Stimulated activated CD4-positive, alpha-beta T cell treated with anti-CD3 and anti-CD28 coated beads, Interleukin-12 subunit alpha, Interleukin-12 subunit beta, amount 100 ng/mL, for 48 hours (primary cell): Measurements from ENCODE around the gene LUM.

ENCODE experiments used
- DNase-seq, 3 donors: peaks; one replicate each; pipeline ENCODE4 v3.0.0-alpha.2; 2020; ENCODE audit warnings: low read depth in 2 of 3, low spot score in 1 of 3

The LUM gene

DNA sequence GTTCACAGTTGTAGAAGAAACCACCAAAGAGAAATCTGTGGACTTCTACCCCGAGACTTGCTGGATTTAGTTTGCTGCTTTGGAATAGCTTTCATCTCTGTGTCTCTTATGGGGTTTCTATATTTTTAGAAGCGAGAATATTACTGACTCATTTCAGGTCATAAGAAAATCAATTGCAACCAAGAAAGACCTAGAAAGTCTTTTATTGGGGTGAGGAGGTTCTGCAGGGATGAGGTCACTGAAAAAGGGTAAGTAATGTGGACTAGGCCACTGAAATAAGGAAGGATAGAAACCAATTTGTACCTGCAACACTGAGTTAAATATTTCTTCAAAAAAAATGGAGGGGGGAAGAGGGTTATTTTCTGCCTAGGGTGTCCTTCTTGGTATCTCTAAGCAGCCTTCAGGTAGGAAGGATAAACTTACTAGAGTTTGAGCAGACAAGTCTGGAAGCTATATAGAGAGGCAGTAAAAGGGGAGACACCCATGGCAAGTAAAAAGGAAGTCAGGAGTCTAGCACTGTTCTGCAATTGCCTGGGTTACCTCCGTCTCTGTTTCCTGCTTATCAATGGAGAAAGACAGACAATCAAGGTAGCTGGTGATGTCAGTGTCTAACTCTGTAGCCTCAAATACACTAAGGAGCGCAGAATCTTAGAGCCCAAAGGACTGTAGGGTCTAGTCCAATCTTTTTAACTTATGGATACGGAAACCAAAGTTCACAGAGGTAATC, 33.9 kb downstream of the LUM start:
- no peak for DNase-seq

DNA sequence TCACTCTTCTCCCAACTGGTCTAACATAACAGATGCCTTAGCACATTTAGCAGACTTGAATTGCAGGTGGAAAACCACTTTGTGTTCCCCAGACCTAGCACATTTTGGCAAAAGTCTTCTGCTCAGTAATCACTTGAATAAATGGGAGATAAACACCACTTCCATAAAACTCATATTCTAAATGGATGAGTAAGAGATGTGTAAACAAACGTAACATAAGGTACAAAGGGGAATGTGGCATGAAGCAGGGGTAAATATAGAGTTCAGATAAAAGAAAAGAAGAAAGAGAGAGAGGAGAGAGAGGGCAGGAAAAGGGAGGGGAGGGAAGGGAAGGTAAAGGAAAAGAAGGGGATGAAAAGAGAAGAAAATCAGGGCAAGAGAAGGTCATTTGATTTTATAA, 36.4 kb downstream of the LUM start:
- DNase-seq = no peak

DNA sequence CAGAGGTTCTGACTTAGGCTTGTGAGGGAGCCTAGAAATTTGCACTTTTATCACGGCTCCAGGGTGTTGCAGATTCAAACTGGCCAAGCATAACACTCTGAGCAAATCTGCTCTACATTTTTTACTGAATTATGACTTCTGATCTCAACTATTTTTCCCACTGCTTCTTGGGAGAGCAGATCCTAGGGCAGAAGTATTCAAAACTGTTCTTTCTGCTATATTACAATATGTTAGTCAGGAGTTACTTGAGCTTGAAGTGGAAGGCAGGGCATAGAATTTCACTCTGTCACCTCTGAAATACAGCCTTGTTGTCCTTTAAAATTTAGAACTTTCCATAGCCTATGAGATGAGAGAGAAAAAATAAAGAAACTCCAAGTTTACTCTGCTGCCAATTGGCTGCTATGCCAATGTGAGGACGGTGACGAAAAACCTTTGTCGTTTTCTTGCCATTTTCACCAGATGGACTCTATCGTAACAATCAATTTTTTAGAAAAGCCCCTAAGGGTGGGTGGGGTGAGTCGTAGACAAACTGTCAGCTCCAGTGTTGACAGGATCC, 37.1 kb downstream of the LUM start:
- no peak for DNase-seq

DNA sequence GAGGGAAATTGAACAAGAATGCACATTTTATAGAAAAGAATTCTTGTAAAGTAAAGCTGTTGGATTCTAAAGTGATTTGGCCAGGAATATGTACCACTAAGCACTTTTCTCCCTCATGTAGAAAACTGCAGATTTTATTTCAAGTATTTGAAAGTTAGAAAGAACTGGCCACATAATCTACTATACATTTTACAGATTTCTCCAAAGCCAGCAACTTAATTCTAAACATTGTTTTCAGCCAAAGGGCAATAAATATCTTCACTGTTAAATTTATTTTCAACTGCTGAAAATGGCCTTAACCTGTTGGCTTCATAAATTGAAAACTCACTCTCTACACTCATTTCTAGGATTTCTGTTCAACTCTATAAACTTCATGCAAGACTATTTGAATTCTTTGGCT, 37.9 kb downstream of the LUM start:
- DNase-seq = no peak

DNA sequence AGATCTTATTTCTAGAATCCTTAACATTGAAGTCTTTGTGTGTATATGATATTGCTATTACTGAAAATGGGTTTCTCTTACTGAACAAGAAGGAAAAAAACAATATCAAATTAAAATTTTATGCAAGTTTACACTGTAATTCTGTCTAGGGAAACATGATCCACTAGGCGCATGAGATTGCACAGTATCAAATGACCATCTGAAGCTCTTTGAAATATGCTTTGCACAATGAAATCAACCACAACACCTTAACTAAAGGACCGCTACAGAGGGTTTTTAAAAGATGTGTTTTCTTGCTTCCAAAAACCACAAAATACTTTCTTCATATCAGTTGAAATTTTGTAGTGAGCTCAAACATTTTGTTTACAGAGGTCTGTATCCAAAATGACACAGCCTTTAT, 38.4 kb downstream of the LUM start:
- no peak for DNase-seq

DNA sequence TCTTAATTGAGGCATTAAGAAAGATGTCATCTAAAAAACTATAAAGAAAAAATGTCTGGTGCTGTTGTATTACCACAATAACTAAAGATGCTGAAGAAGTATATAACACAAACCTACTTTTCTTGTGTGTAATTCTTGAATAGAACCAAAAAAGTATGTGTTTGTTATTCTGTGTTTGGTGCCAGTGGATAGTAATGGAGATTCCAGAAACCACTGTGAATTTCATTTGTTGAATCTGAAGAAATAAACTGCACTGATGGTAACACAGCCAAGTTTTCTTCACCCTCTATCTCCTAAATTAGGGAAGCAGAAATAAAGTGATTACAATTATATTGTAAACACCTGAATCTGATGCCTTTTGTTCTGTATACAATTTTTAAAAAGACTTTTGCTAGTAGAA, 40.4 kb downstream of the LUM start:
- no peak for DNase-seq

DNA sequence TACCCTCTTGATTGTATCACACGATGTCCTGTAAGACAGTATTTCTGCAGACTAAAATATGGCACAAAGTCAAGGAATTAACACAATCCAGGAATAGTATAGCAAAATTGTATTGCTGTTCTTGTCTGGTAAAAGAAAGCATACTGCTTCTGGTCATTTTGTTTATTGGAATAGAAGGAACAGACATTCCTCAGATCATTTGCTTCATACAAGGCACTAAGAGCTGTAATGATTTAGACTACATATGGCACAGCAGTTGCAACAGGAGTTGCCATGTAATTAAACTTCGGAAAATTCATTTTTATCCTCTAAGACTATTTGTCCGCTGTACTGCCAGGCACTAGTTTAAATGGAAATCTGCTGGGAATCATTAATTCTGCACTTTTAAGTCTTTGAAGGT, 45.9 kb downstream of the LUM start:
- no peak for DNase-seq

DNA sequence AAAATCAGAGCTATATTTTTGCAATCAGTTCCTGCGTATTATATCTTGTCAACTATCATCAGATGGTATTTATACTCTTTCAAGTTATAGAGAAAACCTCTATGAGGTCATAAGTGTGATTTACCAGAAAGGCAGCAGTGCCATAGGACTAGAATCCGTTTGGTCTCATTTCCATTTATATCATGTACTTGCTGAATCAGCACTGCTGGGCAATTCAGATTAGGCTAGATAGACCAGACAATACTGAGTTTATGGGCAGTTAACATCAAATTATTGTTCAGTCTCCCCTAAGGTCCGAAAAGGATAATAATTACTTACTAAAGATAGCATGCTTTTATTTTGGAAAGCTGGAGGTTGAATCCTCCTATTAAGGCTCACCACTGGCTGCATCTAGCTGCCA, 46.7 kb downstream of the LUM start:
- no peak for DNase-seq

DNA sequence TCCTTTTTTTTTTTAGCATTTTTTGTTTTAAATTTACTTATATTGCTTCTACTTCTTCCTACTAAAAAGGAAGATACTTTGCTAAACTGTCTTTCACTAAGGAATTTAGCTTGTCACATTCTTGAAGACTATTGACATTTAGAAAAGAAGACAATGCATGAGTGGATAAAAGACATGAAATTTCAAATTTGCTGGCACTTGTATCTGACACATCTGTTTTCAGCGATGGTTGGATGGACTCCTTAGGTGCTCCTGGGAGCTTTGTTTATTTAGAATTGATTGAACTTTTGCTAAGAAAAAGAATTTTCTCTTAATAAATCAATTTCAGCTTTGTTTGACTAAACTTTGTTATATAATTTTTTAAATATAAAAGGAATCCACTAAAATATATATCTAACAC, 50.2 kb downstream of the LUM start:
- no peak for DNase-seq

DNA sequence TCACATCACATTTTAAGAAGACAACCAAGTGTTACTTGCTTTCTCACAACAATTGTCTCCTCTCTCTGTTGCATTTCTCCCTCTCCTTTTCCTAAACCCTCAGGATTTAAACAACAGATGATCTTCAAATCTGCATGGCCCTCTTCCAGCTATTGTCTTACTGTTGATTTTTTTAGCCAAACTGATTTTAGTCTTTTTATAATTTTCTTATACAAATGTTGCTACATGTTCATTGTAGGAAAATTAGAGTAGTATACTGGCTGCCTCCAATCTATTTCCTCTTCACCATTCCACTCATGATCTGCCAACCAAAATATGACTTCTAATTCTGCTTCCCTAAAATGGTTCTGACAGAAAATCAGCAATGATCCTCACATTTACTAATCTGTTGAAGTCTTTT, 52.1 kb downstream of the LUM start:
- no peak for DNase-seq

DNA sequence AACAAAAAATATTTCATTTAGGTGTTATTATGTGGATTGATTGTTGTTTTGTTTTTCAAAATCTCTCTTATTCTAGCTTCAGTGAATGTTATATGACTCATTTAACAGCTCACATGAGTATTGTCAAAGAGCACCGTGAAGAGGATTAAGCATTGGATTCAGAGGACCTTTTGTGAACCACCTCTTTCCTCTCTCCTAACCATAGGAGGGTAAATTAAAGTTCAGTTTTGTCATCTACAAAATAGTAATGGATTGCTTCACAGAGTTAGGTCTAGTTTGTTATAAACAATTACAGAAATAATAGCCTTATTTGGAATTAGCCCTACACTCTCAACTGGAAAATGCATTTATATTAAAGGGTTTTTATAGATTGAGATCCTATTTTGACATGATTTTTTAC, 52.5 kb downstream of the LUM start:
- DNase-seq = no peak

DNA sequence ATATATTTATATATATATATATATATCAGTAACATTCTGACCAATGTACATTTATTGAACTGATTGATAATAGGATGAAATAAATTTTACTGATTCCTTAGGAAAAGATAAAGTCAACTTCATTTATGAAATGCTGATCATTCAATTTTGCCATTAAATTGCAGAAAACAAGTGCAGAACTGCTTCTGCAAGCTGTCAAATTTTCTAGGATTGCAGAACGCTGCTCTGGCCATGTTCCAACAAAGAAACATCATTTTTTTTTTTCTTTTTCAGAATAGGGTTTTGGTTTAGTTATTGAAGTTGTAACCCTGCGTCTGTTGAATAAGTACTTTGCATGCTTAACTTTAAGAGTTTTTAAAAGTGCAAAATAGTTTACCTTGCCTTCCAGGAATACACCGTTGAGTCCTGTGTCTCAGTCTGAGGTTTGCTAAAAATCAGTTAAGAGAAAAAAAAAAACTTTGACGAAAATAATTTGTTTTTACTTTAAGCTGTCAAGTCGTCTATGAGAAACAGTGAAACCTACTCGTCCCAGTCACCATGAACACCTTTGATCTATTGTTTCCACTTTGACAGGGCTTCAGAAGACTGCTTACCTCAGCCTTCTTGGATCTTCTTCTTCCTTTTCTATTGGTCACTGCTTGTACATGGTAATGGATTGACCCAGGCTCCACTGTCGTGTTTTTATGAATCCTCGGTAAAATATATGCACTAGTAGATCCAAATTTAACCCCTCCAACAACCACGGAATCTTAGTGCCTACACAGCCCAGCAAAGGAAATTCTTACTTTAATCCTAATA, 53.7 kb downstream of the LUM start, which contains the start of gene KERA:
Gene KERA, minus strand, starts transcription at position 657 of the 798 bp plus-strand sequence. CDS start 1,743 bp downstream, outside the sequence.
- DNase-seq = no peak

DNA sequence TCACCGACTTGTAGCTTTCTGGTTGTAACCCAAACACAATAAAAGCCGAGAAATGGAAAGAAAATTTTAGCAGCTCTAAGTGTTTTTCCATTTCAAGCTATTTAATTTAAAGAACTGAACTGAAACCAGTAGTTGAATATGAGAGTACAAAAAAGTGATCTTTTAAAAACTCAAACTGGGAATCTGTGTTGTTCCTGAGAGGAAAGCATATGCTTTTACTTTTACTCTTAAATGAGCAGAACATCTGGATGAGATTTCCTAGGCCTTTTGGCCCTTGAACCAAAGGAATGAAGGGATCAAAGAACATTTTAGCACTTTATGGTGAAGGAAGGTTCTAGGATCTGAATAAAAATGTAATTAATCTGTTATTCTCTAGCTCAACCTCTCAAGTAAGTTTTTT, 54.8 kb downstream of the LUM start:
- DNase-seq = no peak

DNA sequence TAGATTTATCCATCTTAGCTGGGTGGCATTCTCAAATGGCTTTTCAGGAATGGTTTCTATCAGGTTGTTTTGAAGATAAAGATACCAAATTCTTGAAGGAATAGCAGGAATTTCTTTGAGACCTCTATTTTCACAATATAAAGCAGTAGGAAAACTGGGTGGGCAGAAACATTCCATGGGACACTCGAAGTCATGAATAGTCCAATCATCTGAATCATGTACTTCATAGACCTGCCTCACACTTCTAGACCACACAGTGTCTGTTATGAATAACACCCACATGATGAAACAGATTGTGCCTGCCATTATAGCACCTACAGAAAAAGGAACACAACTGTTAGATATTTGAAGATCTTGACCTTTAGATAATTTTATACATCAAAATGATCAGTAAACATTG, 55.3 kb downstream of the LUM start:
- DNase-seq = no peak

DNA sequence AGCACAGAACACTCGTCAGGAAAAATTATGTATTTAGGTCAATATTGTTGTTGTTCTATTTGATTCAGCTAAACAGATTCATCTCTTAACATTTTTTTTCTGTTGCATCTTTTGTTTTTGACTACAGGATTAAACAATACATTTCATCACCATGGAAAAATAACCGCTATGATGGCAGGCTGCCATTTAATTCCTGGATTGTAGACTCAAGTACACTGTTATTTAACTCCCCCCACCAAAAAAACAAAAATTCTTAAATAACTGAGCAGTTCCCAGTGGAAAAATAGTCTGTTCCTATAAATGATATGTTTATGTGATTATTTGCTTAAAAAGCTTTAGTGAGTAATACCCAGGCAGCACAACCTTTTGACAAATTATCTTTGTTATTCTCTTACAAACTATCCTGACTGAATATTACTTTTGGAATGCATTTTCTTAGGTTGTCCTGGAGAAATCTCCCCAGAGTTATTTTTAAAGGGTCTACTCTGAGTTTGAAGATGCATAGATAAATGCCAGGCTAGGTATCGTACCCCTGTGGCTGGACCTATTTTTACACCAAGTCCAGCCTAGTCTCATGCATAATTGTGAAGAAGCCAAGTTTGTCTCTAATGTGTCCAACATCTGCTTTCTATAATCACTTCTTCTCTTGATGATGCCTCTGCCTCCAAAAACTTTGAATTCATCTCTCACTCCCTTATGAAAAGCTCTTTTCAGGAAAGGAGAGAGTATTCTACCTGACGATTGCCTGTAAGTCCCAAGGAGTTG, 57.2 kb downstream of the LUM start:
- no peak for DNase-seq
